KMS-11 (cell line): ENCODE measurements around the gene MTA1.

Source experiments
- H2AFZ ChIP-seq: fragments of 200-600 bp; sonication (generic); 2 replicates; pipeline ENCODE4 v1.6.1; 2016; ENCODE audit warnings: antibody characterized with exemption, mixed run types, low read depth
- H3K27ac ChIP-seq: fragments of 200-600 bp; sonication (generic); 2 replicates; pipeline ENCODE4 v1.6.1; 2016; ENCODE audit warnings: mild to moderate bottlenecking, mixed run types
- H3K27me3 ChIP-seq: fragments of 200-600 bp; sonication (generic); 2 replicates; pipeline ENCODE4 v1.6.1; 2017; ENCODE audit warnings: mild to moderate bottlenecking, low read depth, mixed run types, moderate library complexity; ENCODE audit not compliant: insufficient read depth
- H3K36me3 ChIP-seq: fragments of 200-600 bp; sonication (generic); 2 replicates; pipeline ENCODE4 v1.6.1; 2017; ENCODE audit warnings: mild to moderate bottlenecking, mixed run types; ENCODE audit not compliant: insufficient read depth
- H3K4me1 ChIP-seq: fragments of 200-600 bp; sonication (generic); 2 replicates; pipeline ENCODE4 v1.6.1; 2016; ENCODE audit warnings: mild to moderate bottlenecking, low read depth, mixed run types; ENCODE audit not compliant: poor library complexity, severe bottlenecking
- H3K4me2 ChIP-seq: fragments of 200-600 bp; sonication (generic); 2 replicates; pipeline ENCODE4 v1.7.0; 2016; ENCODE audit warnings: mild to moderate bottlenecking, mixed run types
- H3K4me3 ChIP-seq: fragments of 200-600 bp; sonication (generic); IDR thresholded peaks from 2 replicates; pipeline ENCODE4 v1.6.1; 2017; ENCODE audit warnings: low read depth, low read length, mixed read lengths; ENCODE audit not compliant: insufficient read depth
- H3K79me2 ChIP-seq: fragments of 200-600 bp; sonication (generic); 2 replicates; pipeline ENCODE4 v1.6.1; 2016; ENCODE audit warnings: low read depth, mixed run types; ENCODE audit not compliant: insufficient read depth
- H3K9ac ChIP-seq: fragments of 200-600 bp; sonication (generic); 2 replicates; pipeline ENCODE4 v1.6.1; 2016; ENCODE audit warnings: mild to moderate bottlenecking, mixed run types
- H4K20me1 ChIP-seq: fragments of 200-600 bp; sonication (generic); 2 replicates; pipeline ENCODE4 v1.6.1; 2016; ENCODE audit warnings: mild to moderate bottlenecking, mixed run types; ENCODE audit not compliant: insufficient read depth
- CTCF ChIP-seq: fragments of 200-600 bp; sonication (generic); conservative IDR thresholded peaks from 2 replicates; pipeline ENCODE4 v1.6.1; 2017; ENCODE audit warnings: low read depth, mild to moderate bottlenecking, antibody characterized with exemption, low read length, moderate library complexity, mixed read lengths

The MTA1 gene

DNA sequence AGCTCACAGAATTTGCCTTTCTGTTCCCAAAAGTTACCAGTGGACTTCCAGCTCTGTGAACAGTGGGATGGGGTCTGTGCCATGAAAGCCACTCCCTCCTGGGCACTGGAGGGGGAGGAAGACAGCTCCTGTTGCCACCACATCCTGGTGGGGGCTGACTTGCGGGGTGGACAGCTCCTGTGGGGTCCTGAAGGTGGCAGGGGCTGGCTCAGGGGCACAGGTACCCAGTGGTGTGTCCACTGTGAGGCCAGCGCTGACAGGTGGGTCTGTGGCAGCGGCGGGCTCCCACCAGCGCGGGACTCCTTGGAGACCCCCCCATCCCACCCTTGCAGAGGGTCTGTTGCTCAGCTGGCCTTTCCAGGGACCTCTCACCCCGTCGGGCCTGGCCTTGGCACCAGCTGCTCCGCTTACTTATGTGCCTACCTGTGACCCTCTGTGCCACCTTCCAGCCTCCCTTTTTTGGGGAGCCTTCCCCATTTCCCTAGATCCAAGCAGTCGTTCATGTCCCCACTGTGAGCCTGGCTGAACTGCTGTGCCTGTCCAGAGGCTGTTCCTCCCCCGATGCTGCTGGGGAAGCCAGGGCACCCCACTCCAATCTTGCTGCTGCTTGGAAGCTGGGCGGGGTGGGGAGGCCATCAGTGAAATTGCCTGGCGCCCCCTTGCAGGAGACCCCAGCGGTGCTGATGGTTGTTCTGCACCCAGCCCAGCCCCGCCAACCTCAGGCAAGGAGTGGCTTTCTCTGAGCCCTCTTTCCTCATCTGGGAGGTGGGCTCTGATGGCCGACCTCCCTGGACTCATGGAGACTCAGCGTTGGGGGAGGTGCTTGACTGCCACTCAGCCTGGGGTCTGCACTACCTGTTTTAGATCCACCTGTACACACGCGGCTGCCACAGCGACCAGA lies 73.6 kb downstream of the MTA1 start:
- Histone ChIP-seq H3K4me2 (0 out of 2 replicates have a peak overlapping the region, but pooled peaks have one; percentile 17), H2AFZ (no peak overlapping the region), H3K4me3 (no peak overlapping the region), H3K36me3 (no peaks in the 10 kb centered on the region), H3K79me2 (peaks cover 14% of the 10 kb centered on the region), H4K20me1 (no peaks in the 10 kb centered on the region; the same call in 1 of the 2 replicates), H3K27me3 (no peaks in the 10 kb centered on the region), H3K27ac (no peak overlapping the region), H3K4me1 (peaks cover 7% of the 10 kb centered on the region), H3K9ac (no peak overlapping the region)
- 0 out of 2 replicates have a peak, but pooled peaks have one; percentile 12 for TF ChIP-seq CTCF

DNA sequence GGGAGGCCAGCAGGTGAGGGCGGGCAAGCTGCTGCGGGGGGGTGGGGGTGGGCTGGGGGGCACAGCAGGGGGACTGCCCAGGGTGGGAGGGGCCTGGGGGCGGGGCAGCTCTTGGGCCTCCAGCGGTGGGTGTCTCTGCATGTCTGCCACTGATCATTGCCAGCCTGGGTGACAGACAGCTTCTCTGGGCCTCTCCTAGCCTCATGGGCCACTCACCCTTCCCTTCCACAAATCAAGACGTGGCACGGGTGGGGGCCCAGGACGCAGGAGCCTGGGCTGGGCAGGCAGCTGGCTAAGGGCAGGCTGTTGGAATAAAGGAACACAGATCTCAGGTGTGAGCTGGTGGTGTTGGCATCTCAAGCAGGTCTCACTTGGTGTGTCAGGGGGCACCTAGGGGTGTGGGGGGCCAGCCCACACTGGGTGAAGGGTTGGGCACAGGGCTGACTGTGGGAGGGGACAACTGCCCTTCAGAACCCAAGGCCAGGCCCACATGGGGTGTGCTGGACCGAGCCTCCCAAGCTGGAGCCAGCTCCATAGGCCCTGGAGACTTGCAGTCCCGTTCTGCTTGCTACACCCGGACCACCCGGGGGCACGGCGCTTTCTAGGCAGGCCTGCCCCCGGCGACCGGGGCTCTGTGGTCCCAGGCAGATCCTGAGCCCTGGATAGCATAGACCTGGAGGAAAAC lies 74.4 kb downstream of the MTA1 start:
- H3K27me3 ChIP-seq, result no peaks in the 10 kb centered on the region
- no peak overlapping the region for H3K27ac ChIP-seq
- H3K4me1 ChIP-seq, result peaks cover 7% of the 10 kb centered on the region
- no peaks in the 10 kb centered on the region; the same call in 1 of the 2 replicates for H4K20me1 ChIP-seq
- no peak overlapping the region for H3K4me2 ChIP-seq
- H3K36me3 ChIP-seq, result no peaks in the 10 kb centered on the region
- TF ChIP-seq CTCF, result no peak
- H2AFZ ChIP-seq, result no peak overlapping the region
- peaks cover 6% of the 10 kb centered on the region for H3K79me2 ChIP-seq
- no peak overlapping the region for H3K9ac ChIP-seq
- no peak overlapping the region for H3K4me3 ChIP-seq

DNA sequence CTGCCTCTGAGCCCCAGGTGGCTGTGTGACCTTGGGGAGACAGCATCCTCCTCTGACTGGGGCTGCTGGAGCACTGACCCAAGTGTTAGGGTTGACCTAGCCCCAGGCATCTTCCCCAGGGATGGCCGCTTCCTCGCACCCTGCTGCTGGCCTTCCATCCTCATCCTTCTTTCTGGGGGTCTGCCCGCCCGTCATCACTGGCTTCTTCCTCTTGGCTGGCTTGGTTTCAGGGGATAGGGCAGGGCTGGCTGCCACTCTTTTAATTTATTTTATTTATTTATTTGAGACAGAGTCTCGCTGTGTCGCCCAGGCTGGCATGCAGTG lies 74.9 kb downstream of the MTA1 start:
- Histone ChIP-seq H3K4me3 (no peak overlapping the region), H3K36me3 (no peaks in the 10 kb centered on the region), H3K79me2 (peaks cover 3% of the 10 kb centered on the region), H2AFZ (no peak overlapping the region), H3K27me3 (no peaks in the 10 kb centered on the region), H3K9ac (no peak overlapping the region), H3K4me2 (no peak overlapping the region), H4K20me1 (no peaks in the 10 kb centered on the region; the same call in 1 of the 2 replicates), H3K27ac (no peak overlapping the region), H3K4me1 (peaks cover 7% of the 10 kb centered on the region)
- TF ChIP-seq CTCF, result no peak

GRCh38 chr14:105495101-105495989 lies 75.7 kb downstream of the MTA1 start:
- Histone ChIP-seq H2AFZ (no peak overlapping the region), H3K79me2 (peaks cover 3% of the 10 kb centered on the region), H3K9ac (no peak overlapping the region), H3K4me2 (no peak overlapping the region), H3K4me1 (peaks cover 7% of the 10 kb centered on the region), H4K20me1 (no peaks in the 10 kb centered on the region; the same call in 1 of the 2 replicates), H3K4me3 (no peak overlapping the region), H3K27me3 (no peaks in the 10 kb centered on the region), H3K36me3 (no peaks in the 10 kb centered on the region), H3K27ac (no peak overlapping the region)
- no peak for TF ChIP-seq CTCF
